ENCODE results near the gene PCDHAC1. TPM values are rescaled to one million over a fixed set of nuclear protein-coding genes. Genes with fewer than 3 reads are reported as not detected.

PCDHAC1 gene
- total and polyA plus RNA-seq, 2 donors from 2014 or later, result 0.43 to 2.9 TPM

DNA sequence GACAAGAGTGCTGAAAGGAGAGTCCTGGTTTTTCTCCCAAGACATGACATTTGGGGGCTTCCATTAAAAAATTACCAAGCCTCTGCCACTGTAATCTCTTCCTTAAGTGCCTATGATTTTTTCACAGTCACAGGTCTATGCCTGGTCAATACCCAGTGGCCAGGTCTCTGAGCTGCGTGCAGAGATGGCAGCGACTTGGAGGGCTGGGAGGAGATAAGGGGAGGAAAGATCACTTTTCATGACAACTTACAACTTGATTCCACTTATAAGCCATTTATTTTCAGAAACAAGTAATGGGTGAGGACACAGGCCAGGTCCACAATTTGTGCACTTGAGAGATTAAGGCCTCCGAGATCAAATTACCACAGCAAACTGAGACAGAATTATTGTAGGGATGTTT is 38.3 kb downstream of the PCDHAC1 start:
- H3K27ac ChIP-seq (ENCODE audit: low read depth in 2 of 2, low read length in 2 of 2), result no peak overlapping the region
- no peak for FAIRE-seq
- H3K36me3 ChIP-seq (ENCODE audit: control insufficient read depth in 2 of 3, insufficient read depth in 3 of 3, low read length in 3 of 3), result no peaks in the 10 kb centered on the region
- intact Hi-C loops (cut with DNase I), result no loop called here
- no peaks in the 10 kb centered on the region for H3K9me3 ChIP-seq (ENCODE audit: control insufficient read depth in 2 of 3, insufficient read depth in 1 of 3, low read length in 3 of 3)
- no peak for DNase-seq
- no peak overlapping the region for H3K4me3 ChIP-seq (ENCODE audit: low read length in 3 of 3)
- H3K27me3 ChIP-seq (ENCODE audit: control insufficient read depth, insufficient read depth, low read length), result peaks cover 11% of the 10 kb centered on the region
- H3K4me1 ChIP-seq (ENCODE audit: control insufficient read depth in 2 of 3, insufficient read depth in 2 of 3, low read depth in 1 of 3, low read length in 3 of 3), result peaks cover 0 to 10% (median 0%) of the 10 kb centered on the region in 3 donors
- TF ChIP-seq, protein P1, sequence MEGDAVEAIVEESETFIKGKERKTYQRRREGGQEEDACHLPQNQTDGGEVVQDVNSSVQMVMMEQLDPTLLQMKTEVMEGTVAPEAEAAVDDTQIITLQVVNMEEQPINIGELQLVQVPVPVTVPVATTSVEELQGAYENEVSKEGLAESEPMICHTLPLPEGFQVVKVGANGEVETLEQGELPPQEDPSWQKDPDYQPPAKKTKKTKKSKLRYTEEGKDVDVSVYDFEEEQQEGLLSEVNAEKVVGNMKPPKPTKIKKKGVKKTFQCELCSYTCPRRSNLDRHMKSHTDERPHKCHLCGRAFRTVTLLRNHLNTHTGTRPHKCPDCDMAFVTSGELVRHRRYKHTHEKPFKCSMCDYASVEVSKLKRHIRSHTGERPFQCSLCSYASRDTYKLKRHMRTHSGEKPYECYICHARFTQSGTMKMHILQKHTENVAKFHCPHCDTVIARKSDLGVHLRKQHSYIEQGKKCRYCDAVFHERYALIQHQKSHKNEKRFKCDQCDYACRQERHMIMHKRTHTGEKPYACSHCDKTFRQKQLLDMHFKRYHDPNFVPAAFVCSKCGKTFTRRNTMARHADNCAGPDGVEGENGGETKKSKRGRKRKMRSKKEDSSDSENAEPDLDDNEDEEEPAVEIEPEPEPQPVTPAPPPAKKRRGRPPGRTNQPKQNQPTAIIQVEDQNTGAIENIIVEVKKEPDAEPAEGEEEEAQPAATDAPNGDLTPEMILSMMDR (IDR thresholded peaks at IDR 0.05; ENCODE audit: borderline replicate concordance, extremely low read depth, insufficient read depth), result no peak
- no peak overlapping the region for H3K9ac ChIP-seq (ENCODE audit: low read length in 3 of 3)

DNA sequence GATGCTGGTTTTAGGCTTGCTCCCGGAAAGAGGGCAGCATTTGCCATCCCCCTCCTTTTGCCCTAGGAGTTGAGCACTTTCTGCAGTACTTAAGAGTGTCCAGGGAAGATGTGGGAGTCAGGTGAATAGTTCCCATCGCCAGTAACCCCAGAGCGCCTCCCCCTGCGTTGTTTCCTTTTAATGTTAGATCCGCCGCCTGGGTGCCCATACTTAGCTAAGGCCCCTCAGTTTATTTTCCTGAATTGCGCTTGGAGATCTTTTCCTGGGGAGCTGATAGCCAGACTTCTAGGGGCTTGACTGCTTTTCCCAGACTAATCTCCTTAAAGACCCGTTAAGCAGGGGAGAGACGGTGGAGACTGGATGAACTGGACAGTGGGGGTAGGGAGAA is 39.8 kb downstream of the PCDHAC1 start:
- H3K9me3 ChIP-seq (ENCODE audit: control insufficient read depth in 2 of 3, insufficient read depth in 1 of 3, low read length in 3 of 3), result no peaks in the 10 kb centered on the region
- intact Hi-C loops (cut with DNase I), result no loop called here
- H3K27ac ChIP-seq (ENCODE audit: low read depth in 2 of 2, low read length in 2 of 2), result no peak overlapping the region
- peak overlapping the region in 1 of 3 donors; percentile 33 for H3K9ac ChIP-seq (ENCODE audit: low read length in 3 of 3)
- H3K27me3 ChIP-seq (ENCODE audit: control insufficient read depth, insufficient read depth, low read length), result peaks cover 11% of the 10 kb centered on the region
- H3K4me1 ChIP-seq (ENCODE audit: control insufficient read depth in 2 of 3, insufficient read depth in 2 of 3, low read depth in 1 of 3, low read length in 3 of 3), result peaks cover 0 to 10% (median 0%) of the 10 kb centered on the region in 3 donors
- TF ChIP-seq, protein P1 (IDR thresholded peaks at IDR 0.05; ENCODE audit: borderline replicate concordance, extremely low read depth, insufficient read depth), result no peak
- DNase-seq, result peak in 1 of 5 donors; percentile 2
- H3K36me3 ChIP-seq (ENCODE audit: control insufficient read depth in 2 of 3, insufficient read depth in 3 of 3, low read length in 3 of 3), result no peaks in the 10 kb centered on the region
- no peak for FAIRE-seq
- peak overlapping the region; percentile 49 to 66 (median 61) for H3K4me3 ChIP-seq (ENCODE audit: low read length in 3 of 3)

DNA sequence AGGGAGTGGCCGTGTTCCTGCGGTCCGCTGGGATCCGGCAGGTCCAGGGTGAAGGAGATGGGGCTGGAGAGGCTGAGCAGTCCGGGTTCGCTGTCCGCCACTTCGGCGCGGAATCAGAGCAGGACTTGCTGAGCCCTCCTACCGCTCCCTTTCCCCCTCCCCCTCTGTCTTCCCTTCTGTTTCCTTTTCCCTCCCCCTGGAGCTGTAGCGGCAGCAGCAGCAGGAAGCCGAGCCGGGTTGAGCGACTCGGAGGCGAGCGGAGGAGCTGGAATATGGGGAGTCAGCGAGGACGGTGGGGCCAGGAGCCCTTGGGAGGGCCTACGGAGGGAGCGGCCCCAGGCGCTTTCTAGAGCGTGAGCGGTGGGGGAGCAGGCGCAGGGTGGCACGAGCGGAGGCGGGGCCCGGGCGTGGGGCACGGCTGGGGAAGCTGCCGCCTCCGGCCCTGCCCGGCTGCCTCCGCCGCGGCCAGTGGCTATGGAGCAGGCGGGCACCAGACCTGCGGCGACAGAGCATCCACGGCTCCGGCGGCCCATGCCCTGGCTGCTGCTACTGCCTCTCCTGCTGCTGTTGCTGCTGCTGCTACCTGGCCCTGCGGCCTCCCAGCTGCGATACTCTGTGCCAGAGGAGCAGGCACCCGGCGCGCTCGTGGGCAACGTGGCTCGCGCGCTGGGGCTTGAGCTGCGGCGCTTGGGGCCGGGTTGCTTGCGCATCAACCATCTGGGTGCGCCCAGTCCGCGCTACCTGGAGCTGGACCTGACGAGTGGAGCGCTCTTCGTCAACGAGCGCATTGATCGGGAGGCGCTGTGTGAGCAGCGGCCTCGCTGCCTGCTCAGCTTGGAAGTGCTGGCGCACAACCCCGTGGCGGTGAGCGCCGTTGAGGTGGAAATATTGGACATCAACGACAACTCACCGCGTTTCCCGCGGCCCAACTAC is 40.5 kb downstream of the PCDHAC1 start, which contains the start of gene PCDHAC2:
TSS of gene PCDHAC2 (plus strand) at position 184 of the 933 bp plus-strand sequence. CDS start at position 475, 291 bp downstream.
- intact Hi-C loops (cut with DNase I), result no loop called here
- Histone ChIP-seq H3K27ac (ENCODE audit: low read depth in 2 of 2, low read length in 2 of 2) (no peak within 1 kb of the TSS), H3K36me3 (ENCODE audit: control insufficient read depth in 2 of 3, insufficient read depth in 3 of 3, low read length in 3 of 3) (no peaks in the 10 kb centered on the region), H3K4me1 (ENCODE audit: control insufficient read depth in 2 of 3, insufficient read depth in 2 of 3, low read depth in 1 of 3, low read length in 3 of 3) (peaks cover 0 to 10% (median 0%) of the 10 kb centered on the region in 3 donors), H3K27me3 (ENCODE audit: control insufficient read depth, insufficient read depth, low read length) (peaks cover 11% of the 10 kb centered on the region), H3K9me3 (ENCODE audit: control insufficient read depth in 2 of 3, insufficient read depth in 1 of 3, low read length in 3 of 3) (no peaks in the 10 kb centered on the region), H3K4me3 (ENCODE audit: low read length in 3 of 3) (peak within 1 kb of the TSS; percentile 49 to 66 (median 61)), H3K9ac (ENCODE audit: low read length in 3 of 3) (peak within 1 kb of the TSS in 1 of 3 donors; percentile 33)
- TF ChIP-seq, protein P1 (IDR thresholded peaks at IDR 0.05; ENCODE audit: borderline replicate concordance, extremely low read depth, insufficient read depth), result no peak
- FAIRE-seq, result no peak
- DNase-seq, result peak; percentile 65 to 83 (median 75)

Data from kidney (tissue), 14 donors.